A549 (cell line): ENCODE data around the gene NT5C.

ENCODE experiments used
- HOXA7 ChIP-seq: fragments of 250-450 bp; sonication (Bioruptor Pico); IDR thresholded peaks from 2 replicates; pipeline ENCODE4 v1.5.0; 2020; ENCODE audit warnings: mild to moderate bottlenecking, moderate library complexity
- KDM1A ChIP-seq: fragments of 200-600 bp; sonication (generic); IDR thresholded peaks from 2 replicates; pipeline ENCODE4 v1.6.1; 2016; ENCODE audit warnings: low read depth, mild to moderate bottlenecking
- POLR2A ChIP-seq: IDR thresholded peaks from 2 replicates; pipeline ENCODE4 v1.6.1; 2012; ENCODE audit warnings: mild to moderate bottlenecking, low read length
- TF ChIP-seq, protein P1 (sequence below): fragments of >200 bp; sonication (Bioruptor Twin); formaldehyde crosslinking; IDR thresholded peaks from 3 replicates; pipeline ENCODE4 v1.5.1; 2016

DNA sequence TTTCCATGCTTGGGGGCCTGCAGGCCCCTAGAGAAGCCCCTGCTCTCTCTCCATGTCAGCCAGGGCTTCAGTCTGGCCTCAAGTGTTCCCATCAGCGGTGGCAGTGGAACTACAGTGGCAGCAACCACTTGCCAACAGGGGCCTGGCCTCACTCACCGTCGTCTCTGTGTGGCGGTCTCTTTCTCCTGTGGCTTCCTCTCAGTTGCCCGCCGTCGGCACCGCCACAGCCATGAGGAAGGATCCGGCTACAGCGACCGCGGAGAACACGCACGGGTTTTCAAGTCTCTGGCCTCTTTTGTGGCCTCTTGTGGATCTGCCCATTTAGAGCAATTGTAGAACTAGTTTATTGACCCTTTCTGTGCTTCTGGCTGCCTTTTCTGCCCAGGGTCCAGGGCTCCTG is 13.2 kb downstream of the NT5C start:
- TF ChIP-seq POLR2A, result no peak
- TF ChIP-seq, protein P1, sequence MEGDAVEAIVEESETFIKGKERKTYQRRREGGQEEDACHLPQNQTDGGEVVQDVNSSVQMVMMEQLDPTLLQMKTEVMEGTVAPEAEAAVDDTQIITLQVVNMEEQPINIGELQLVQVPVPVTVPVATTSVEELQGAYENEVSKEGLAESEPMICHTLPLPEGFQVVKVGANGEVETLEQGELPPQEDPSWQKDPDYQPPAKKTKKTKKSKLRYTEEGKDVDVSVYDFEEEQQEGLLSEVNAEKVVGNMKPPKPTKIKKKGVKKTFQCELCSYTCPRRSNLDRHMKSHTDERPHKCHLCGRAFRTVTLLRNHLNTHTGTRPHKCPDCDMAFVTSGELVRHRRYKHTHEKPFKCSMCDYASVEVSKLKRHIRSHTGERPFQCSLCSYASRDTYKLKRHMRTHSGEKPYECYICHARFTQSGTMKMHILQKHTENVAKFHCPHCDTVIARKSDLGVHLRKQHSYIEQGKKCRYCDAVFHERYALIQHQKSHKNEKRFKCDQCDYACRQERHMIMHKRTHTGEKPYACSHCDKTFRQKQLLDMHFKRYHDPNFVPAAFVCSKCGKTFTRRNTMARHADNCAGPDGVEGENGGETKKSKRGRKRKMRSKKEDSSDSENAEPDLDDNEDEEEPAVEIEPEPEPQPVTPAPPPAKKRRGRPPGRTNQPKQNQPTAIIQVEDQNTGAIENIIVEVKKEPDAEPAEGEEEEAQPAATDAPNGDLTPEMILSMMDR, result no peak
- TF ChIP-seq KDM1A, result no peak
- no peak for TF ChIP-seq HOXA7
